NCI-H146 treated with DMSO at 0.1 percent for 48 hours (cell line): Measurements from ENCODE around the gene COL6A3.
A peak's percentile ranks its signal among the peaks of the same experiment; 100 is the strongest.

Experiments used
- DNase-seq: peaks from one replicate; lab custom pipeline; 2025; ENCODE audit not compliant: unreplicated experiment; lab: John Stamatoyannopoulos, UW

Gene COL6A3

DNA sequence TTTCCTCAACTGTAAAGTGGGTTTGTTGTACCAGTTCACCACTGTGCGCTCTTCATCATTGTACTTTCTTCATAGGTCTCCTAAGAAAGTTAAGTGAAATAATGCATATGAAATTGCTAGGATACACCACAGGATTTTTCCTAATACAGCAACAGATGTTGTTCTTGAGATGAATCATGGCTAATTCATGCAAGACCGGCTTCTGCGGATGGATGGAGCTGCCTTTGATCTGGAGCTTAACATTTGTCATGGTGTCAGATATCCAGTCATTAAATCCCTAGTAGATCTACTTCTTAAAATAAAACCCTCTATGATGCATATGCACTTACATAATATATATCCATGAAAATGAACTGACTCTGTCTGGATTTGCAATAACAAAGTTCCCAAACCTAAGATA is 114.1 kb downstream of the COL6A3 start:
- DNase-seq, result no peak

GRCh38 chr2:237298151-237299118 is 115.5 kb downstream of the COL6A3 start:
- no peak for DNase-seq

DNA sequence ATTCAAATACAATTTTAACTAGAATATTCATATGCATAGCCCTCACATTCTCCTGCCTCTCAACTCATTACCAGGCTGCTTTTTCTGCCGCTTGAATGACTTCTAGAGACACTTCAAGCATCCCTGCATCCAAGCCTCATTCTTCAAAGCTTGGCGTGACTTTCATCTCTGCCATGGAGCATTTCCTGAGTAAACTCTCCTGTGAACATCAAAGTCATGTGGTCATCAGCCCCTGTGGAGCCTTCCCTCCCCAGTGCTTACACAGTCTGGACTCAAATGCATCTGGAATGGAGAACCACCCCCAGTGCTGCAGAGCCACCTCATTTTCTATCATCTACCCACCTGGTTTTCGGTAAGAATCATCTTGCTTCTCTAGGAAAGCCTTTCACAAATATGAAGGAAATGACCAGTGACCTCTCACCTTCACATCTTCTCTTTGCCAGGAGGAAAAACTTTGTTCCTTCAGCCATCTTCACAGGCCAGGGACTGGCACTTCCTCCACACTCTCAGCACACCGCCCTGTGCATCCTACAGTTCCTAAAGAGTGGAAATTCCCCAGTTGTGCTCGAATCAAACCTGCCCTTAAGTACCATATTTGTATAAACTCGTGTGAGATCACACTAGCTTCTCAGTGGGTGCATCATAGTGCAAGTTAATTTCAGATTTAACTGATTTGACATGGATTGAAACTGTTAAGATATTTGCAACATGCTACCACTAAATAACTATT is 116.4 kb downstream of the COL6A3 start:
- DNase-seq, result no peak

- no peak for DNase-seq
Observed at GRCh38 chr2:237296756-237297155, 117.2 kb downstream of the COL6A3 start.

DNA sequence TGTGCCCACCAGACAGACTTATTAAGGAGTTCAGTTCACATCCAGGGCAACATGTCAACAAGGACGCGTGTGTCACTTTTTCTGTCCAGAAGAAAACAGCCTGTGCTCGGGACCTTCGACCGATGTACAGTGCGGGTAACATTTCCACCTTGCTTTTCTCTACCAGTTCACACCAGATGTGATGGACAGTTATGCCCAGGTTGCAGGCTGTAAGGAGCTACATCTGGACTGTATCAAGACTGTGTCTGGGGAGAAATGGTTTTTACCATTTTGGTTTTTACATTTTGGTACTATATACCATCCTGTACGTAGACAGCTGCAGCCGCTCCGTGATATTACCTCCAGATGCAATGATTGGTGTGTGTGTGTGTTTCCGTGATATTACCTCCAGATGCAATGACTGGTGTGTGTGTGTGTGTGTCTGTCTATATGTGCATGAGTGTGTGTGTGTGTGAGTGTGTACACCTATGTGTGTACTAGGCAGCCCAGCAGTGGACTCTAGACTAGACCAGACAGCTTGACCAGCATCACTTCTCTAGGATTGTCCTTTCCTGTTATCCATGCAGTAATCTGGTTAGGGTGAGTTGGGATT is 118.0 kb downstream of the COL6A3 start:
- DNase-seq, result no peak

DNA sequence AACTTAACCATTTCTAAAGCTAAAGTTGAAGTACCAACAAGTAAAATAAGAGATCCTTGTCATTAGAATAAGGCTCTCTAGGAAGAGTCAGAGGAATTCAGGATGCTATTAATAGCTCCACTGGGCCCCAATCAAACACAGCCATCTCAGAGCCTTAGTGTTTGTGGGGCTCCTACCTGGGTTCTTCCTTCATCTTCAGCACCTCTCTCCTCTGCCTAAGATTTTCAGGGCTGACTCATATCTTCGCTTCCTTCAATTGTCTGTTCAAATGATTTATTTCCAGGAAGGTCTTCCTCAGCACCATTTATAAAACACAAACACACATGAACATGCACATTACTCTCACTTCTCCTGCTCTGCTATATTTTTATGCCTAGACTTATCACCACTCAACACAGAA is 119.5 kb downstream of the COL6A3 start:
- DNase-seq, result no peak

GRCh38 chr2:237293978-237294377 is 120.0 kb downstream of the COL6A3 start:
- no peak for DNase-seq

DNA sequence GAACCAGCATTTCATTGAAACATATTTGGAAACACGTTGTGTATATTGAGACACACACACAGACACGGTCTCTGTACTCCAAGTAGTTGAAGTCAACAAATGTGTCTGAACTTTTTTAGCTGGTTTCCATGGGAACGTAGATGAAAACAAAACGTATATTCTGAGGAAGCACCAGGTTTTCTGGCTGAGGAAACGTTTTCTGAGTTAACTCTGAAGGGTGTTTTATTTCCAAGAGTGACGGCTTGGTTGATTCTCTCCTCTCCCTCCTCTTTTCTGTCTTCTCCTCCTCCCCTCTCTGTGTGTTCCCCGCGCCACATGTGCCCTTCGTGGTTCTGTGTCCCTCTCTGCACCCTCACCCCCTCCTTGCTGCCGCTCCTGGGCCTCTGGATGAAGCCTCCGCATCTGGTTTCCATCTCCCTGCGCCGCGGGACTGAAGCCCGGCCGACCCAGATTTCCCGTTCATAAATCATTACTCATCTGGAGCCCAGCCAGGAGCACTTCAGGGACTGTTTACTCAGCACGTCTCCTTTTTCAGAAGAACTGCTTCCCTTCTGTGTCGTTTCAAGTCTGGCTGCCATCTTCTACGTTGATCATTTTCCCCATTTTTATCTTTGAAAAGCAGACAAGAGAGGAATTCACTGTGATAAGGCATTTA is 122.7 kb downstream of the COL6A3 start:
- peak; percentile 86 for DNase-seq

- no peak for DNase-seq
Observed at GRCh38 chr2:237290261-237290660, 123.7 kb downstream of the COL6A3 start.

- no peak for DNase-seq
Observed at GRCh38 chr2:237289139-237289538, 124.8 kb downstream of the COL6A3 start.

GRCh38 chr2:237287872-237288271 is 126.1 kb downstream of the COL6A3 start:
- no peak for DNase-seq

GRCh38 chr2:237283131-237283928 is 130.6 kb downstream of the COL6A3 start:
- no peak for DNase-seq

DNA sequence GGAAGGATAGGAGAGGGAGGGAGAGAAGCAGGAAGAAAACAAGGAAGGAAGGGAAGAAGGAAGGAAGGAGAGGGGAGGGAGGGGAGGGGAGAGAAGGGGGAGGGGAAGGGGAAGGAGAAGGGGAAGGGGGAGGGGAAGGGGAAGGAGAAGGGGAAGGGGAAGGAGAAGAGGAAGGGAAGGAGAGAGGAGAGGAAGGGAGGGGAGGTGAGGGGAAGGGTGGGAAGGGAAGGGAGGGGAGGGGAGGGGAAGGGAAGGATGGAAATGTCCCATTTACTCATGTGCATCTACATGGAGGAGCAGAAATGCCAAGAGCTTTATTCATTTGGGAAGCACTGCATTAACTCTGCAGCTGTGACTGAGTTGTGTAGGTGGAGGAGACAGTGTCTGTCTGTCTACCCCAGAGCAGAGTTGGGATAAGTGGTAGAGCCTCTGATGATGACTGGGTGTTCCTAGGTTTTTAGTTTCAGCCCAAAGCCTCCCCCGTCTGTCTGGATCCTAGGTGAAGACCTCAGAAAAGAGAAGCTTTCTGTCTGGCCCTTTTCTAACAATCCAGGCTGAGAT is 131.3 kb downstream of the COL6A3 start:
- DNase-seq, result no peak

- no peak for DNase-seq
Observed at GRCh38 chr2:237281836-237282306, 132.1 kb downstream of the COL6A3 start.

- no peak for DNase-seq
Observed at GRCh38 chr2:237280939-237281338, 133.0 kb downstream of the COL6A3 start.

DNA sequence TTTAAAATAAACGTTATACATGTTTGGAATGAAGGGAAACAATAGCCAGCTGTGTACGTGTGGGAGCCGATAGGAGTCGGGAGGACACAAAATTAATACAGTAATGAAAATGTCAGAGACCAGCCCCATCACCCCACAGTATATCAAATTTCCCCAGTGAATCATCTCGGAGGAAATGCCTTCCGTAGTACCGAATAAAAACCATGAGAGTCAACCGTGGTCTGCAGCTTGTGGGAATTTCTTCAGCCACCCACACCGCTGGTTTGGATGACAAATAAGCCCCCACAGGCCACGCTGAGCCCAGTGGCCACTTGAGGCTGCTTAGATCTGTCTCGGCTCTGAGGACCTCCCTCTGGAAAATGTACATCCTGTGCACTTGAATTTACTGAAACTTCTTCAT is 133.7 kb downstream of the COL6A3 start:
- no peak for DNase-seq

DNA sequence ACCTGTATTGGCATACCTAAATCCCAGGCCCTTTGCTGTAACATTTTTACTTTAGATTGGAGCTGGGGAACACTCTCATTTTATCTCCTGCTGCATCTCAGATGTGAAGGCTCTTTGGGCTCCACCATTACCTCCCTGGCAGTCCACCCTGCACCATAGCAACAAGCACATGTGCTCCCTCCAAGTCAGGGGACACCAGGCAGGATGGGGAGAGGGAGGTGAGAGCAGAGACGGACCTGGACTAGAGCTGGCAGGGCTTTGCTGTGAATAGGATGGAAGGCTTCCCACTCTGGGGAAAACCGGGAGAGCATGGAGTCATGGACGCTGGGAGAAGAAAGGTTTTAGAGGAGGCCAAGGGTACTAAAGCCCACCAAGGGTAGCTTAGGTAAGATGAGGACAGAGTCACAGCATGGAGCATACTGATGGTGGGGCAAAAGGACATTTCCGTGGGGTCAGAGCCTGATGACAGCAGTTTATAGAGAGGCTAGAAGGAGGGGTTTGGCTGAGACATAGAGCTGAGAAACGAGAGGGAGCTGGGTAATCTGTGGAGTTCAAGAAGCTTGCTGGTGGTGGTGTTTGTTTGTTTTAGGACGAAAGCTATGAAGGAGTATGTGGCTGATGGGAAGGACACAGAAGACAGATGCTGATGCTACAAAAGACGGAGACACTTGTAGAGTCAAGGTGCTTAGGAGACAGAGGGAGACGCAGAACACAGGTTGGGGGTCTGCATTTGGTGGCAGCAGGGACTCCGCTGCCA is 134.8 kb downstream of the COL6A3 start:
- no peak for DNase-seq

- no peak for DNase-seq
Observed at GRCh38 chr2:237278568-237278967, 135.4 kb downstream of the COL6A3 start.
